ENCODE measurements around the gene HMX3. TPM values are rescaled to one million over a fixed set of nuclear protein-coding genes. Genes with fewer than 3 reads are reported as not detected.

Gene HMX3
- total RNA-seq: 1 to 10 TPM in 1 of 4 donors, not detected in 3; 1.3 TPM

GRCh38 chr10:123135415-123136141 is at the start of gene HMX3:
TSS of gene HMX3 (plus strand) at chr10:123135970. CDS start at chr10:123136051, 81 bp downstream.
- no peak for DNase-seq (ENCODE audit: low spot score)
- no peak for TF ChIP-seq CTCF (IDR thresholded peaks at IDR 0.05)
- no peak for ATAC-seq (ENCODE audit: low FRiP score)

GRCh38 chr10:123086281-123086680 is 49.5 kb upstream of the HMX3 start:
- no peak for ATAC-seq (ENCODE audit: low FRiP score)
- TF ChIP-seq CTCF (IDR thresholded peaks at IDR 0.05): no peak

GRCh38 chr10:123087348-123087747 is 48.4 kb upstream of the HMX3 start:
- TF ChIP-seq CTCF (IDR thresholded peaks at IDR 0.05): no peak
- ATAC-seq (ENCODE audit: low FRiP score) (no peak), DNase-seq (ENCODE audit: low spot score) (no peak)

More at GRCh38 chr10:123086281-123086680, 49.5 kb upstream of the HMX3 start:
- DNase-seq (ENCODE audit: low spot score): no peak

- no peak for ATAC-seq (ENCODE audit: low FRiP score)
- no peak for TF ChIP-seq CTCF (IDR thresholded peaks at IDR 0.05)
- no peak for DNase-seq (ENCODE audit: low spot score)
Observed at GRCh38 chr10:123087786-123088185, 48.0 kb upstream of the HMX3 start.

- TF ChIP-seq CTCF (IDR thresholded peaks at IDR 0.05): no peak
- no peak for ATAC-seq (ENCODE audit: low FRiP score)
- DNase-seq (ENCODE audit: low spot score): no peak
Observed at GRCh38 chr10:123092635-123093414, 42.9 kb upstream of the HMX3 start.

GRCh38 chr10:123093489-123093888 is 42.3 kb upstream of the HMX3 start:
- no peak for TF ChIP-seq CTCF (IDR thresholded peaks at IDR 0.05)
- ATAC-seq (ENCODE audit: low FRiP score): no peak
- DNase-seq (ENCODE audit: low spot score): no peak

All from omental fat pad (tissue), 4 donors.